GM19438 (cell line): ENCODE results near the gene C2orf78.

Experiments
- ATAC-seq: cut with Tn5 transposase; IDR thresholded peaks from one replicate; pipeline ENCODE4 v1.9.1; 2021; ENCODE audit warnings: low read depth; ENCODE audit not compliant: unreplicated experiment

The C2orf78 gene

GRCh38 chr2:73837847-73838585, 54.0 kb downstream of the C2orf78 start:
- no peak for ATAC-seq

GRCh38 chr2:73838889-73839534, 55.0 kb downstream of the C2orf78 start:
- no peak for ATAC-seq

- no peak for ATAC-seq
These were observed 55.8 kb downstream of the C2orf78 start for GRCh38 chr2:73839653-73840411.

- no peak for ATAC-seq
These were observed 58.1 kb downstream of the C2orf78 start for GRCh38 chr2:73841912-73842738.

- no peak for ATAC-seq
These were observed 58.7 kb downstream of the C2orf78 start for GRCh38 chr2:73842739-73843019.

- no peak for ATAC-seq
These were observed 60.1 kb downstream of the C2orf78 start for GRCh38 chr2:73844087-73844486.

- ATAC-seq, result no peak
These were observed 66.0 kb downstream of the C2orf78 start for GRCh38 chr2:73850009-73850408.

- ATAC-seq, result no peak
These were observed 67.3 kb downstream of the C2orf78 start for GRCh38 chr2:73851274-73851673.

GRCh38 chr2:73852020-73852419, 68.0 kb downstream of the C2orf78 start:
- no peak for ATAC-seq

GRCh38 chr2:73855526-73855925, 71.5 kb downstream of the C2orf78 start:
- ATAC-seq, result no peak

- no peak for ATAC-seq
These were observed 72.2 kb downstream of the C2orf78 start for GRCh38 chr2:73856214-73856613.

GRCh38 chr2:73859721-73860586, 76.0 kb downstream of the C2orf78 start:
- ATAC-seq, result no peak

- no peak for ATAC-seq
These were observed 79.0 kb downstream of the C2orf78 start for GRCh38 chr2:73862987-73863386.
